Parathyroid adenoma (tissue), 2 donors: ENCODE measurements around the gene MINK1.

Experiments
- H2AFZ ChIP-seq: fragments of 300-600 bp; sonication (generic); one replicate; pipeline ENCODE4 v1.7.0; 2017; ENCODE audit warnings: antibody characterized with exemption, mild to moderate bottlenecking
- H3K27ac ChIP-seq: fragments of 300-600 bp; sonication (generic); one replicate; pipeline ENCODE4 v1.7.0; 2017
- H3K27me3 ChIP-seq: fragments of 300-600 bp; sonication (generic); one replicate; pipeline ENCODE4 v1.7.0; 2017; ENCODE audit warnings: low read length; ENCODE audit not compliant: control insufficient read depth, insufficient read depth
- H3K36me3 ChIP-seq: fragments of 300-600 bp; sonication (generic); one replicate; pipeline ENCODE4 v1.7.0; 2017; ENCODE audit warnings: low read length; ENCODE audit not compliant: control insufficient read depth, insufficient read depth
- H3K4me1 ChIP-seq: fragments of 300-600 bp; sonication (generic); one replicate; pipeline ENCODE4 v1.7.0; 2017; ENCODE audit warnings: control low read depth
- H3K4me2 ChIP-seq: fragments of 300-600 bp; sonication (generic); one replicate; pipeline ENCODE4 v1.7.0; 2017; ENCODE audit warnings: low read length
- H3K4me3 ChIP-seq: fragments of 300-600 bp; sonication (generic); one replicate; pipeline ENCODE4 v1.7.0; 2017; ENCODE audit warnings: low read depth, low read length
- H3K79me2 ChIP-seq: fragments of 300-600 bp; sonication (generic); one replicate; pipeline ENCODE4 v1.7.0; 2017; ENCODE audit warnings: control low read depth
- H3K9ac ChIP-seq: fragments of 300-600 bp; sonication (generic); one replicate; pipeline ENCODE4 v1.7.0; 2017; ENCODE audit warnings: mild to moderate bottlenecking
- H3K9me3 ChIP-seq: fragments of 300-600 bp; sonication (generic); one replicate; pipeline ENCODE4 v1.7.0; 2017; ENCODE audit warnings: low read length; ENCODE audit not compliant: control insufficient read depth
- TF ChIP-seq, protein P1 (sequence below): fragments of 300-600 bp; sonication (generic); IDR thresholded peaks from one replicate; pipeline ENCODE4 v1.7.0; 2017; ENCODE audit warnings: antibody characterized with exemption, mild to moderate bottlenecking
- donor health status: primary hyperparathyroidism.

Gene MINK1

GRCh38 chr17:4833178-4833940, at the start of gene MINK1:
MINK1 (plus strand) TSS chr17:4833340; CDS start chr17:4833584, 244 bp downstream.
- Histone ChIP-seq H3K36me3 (no peaks in the 10 kb centered on the region), H3K4me1 (peaks cover 10% of the 10 kb centered on the region), H3K4me3 (peak within 1 kb of the TSS; percentile 64), H2AFZ (peak within 1 kb of the TSS; percentile 95), H3K9me3 (no peaks in the 10 kb centered on the region), H3K4me2 (peak within 1 kb of the TSS; percentile 93), H3K27me3 (no peaks in the 10 kb centered on the region), H3K79me2 (peaks cover 29% of the 10 kb centered on the region), H3K9ac (peak within 1 kb of the TSS; percentile 72), H3K27ac (peak within 1 kb of the TSS; percentile 72)
- TF ChIP-seq, protein P1, sequence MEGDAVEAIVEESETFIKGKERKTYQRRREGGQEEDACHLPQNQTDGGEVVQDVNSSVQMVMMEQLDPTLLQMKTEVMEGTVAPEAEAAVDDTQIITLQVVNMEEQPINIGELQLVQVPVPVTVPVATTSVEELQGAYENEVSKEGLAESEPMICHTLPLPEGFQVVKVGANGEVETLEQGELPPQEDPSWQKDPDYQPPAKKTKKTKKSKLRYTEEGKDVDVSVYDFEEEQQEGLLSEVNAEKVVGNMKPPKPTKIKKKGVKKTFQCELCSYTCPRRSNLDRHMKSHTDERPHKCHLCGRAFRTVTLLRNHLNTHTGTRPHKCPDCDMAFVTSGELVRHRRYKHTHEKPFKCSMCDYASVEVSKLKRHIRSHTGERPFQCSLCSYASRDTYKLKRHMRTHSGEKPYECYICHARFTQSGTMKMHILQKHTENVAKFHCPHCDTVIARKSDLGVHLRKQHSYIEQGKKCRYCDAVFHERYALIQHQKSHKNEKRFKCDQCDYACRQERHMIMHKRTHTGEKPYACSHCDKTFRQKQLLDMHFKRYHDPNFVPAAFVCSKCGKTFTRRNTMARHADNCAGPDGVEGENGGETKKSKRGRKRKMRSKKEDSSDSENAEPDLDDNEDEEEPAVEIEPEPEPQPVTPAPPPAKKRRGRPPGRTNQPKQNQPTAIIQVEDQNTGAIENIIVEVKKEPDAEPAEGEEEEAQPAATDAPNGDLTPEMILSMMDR, result no peak

GRCh38 chr17:4785311-4786105, 47.6 kb upstream of the MINK1 start:
- Histone ChIP-seq H2AFZ (peak overlapping the region; percentile 72), H3K4me1 (peaks cover 19% of the 10 kb centered on the region), H3K4me2 (peak overlapping the region; percentile 71), H3K27me3 (no peaks in the 10 kb centered on the region), H3K9me3 (no peaks in the 10 kb centered on the region), H3K79me2 (no peaks in the 10 kb centered on the region), H3K36me3 (no peaks in the 10 kb centered on the region), H3K4me3 (peak overlapping the region; percentile 50), H3K9ac (no peak overlapping the region), H3K27ac (peak overlapping the region; percentile 85)
- TF ChIP-seq, protein P1, result no peak

GRCh38 chr17:4786106-4786511, 47.0 kb upstream of the MINK1 start, which contains the start of gene VMO1:
VMO1 (minus strand) TSS chr17:4786364; CDS start chr17:4786352, 12 bp downstream.
- H3K9me3 ChIP-seq, result no peaks in the 10 kb centered on the region
- H3K4me1 ChIP-seq, result peaks cover 22% of the 10 kb centered on the region
- peak within 1 kb of the TSS; percentile 50 for H3K4me3 ChIP-seq
- H3K27ac ChIP-seq, result peak within 1 kb of the TSS; percentile 85
- H3K27me3 ChIP-seq, result no peaks in the 10 kb centered on the region
- H3K9ac ChIP-seq, result no peak within 1 kb of the TSS
- H3K4me2 ChIP-seq, result peak within 1 kb of the TSS; percentile 71
- no peaks in the 10 kb centered on the region for H3K79me2 ChIP-seq
- H3K36me3 ChIP-seq, result no peaks in the 10 kb centered on the region
- TF ChIP-seq, protein P1, result no peak
- peak within 1 kb of the TSS; percentile 72 for H2AFZ ChIP-seq

DNA sequence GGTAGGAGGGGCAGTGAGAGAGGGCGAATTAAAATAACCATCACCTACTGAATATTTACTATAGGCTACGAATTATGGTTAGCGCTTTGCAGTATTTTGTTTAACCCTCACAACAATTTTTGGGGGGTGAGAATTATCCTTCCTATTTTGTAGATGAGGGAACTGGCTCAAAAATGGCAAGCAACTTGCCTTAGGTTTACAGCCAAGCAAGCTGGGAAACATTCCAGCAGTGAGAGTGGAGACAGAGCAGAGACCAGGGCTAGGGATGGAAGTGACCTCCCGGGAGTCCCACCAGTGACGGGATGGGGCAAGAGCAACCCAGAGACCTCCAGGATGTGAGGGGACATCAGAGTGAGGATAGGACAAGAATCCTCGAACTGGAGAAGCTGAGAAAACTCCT, 46.6 kb upstream of the MINK1 start:
- Histone ChIP-seq H3K9me3 (no peaks in the 10 kb centered on the region), H3K27ac (peak overlapping the region; percentile 85), H3K4me2 (peak overlapping the region; percentile 71), H3K79me2 (no peaks in the 10 kb centered on the region), H3K27me3 (no peaks in the 10 kb centered on the region), H3K4me1 (peaks cover 22% of the 10 kb centered on the region), H3K9ac (no peak overlapping the region), H3K36me3 (no peaks in the 10 kb centered on the region), H2AFZ (peak overlapping the region; percentile 72), H3K4me3 (peak overlapping the region; percentile 50)
- TF ChIP-seq, protein P1, result no peak
